Thyroid gland (tissue), 4 donors: ENCODE measurements around the gene ZBTB16. TPM values are rescaled to one million over a fixed set of nuclear protein-coding genes. Genes with fewer than 3 reads are reported as not detected.

Experiments
- DNase-seq, 2 donors: peaks; one replicate each; pipeline ENCODE4 v3.0.0-alpha.2; 2019
- H3K27ac ChIP-seq, 3 donors: fragments of 200-600 bp; sonication (generic); 1 replicate in 2 of 3; 2 replicates in 1 of 3; pipeline ENCODE4 v1.5.1; 2016 to 2019; ENCODE audit warnings: mild to moderate bottlenecking in 1 of 3, moderate library complexity in 1 of 3
- H3K27me3 ChIP-seq: fragments of 200-600 bp; sonication (generic); one replicate; pipeline ENCODE4 v1.5.1; 2019
- H3K36me3 ChIP-seq, 2 donors: fragments of 200-600 bp; sonication (generic); one replicate each; pipeline ENCODE4 v1.5.1; 2016 to 2019
- H3K4me1 ChIP-seq, 2 donors: fragments of 200-600 bp; sonication (generic); one replicate each; pipeline ENCODE4 v1.5.1; 2017 to 2019
- H3K4me3 ChIP-seq, 3 donors: fragments of 200-600 bp; sonication (generic); replicated peaks in 1 of 3; 1 replicate in 2 of 3; 2 replicates in 1 of 3; pipeline ENCODE4 v1.5.1; 2016; ENCODE audit warnings: mild to moderate bottlenecking in 1 of 3
- H3K9me3 ChIP-seq: fragments of 200-600 bp; sonication (generic); one replicate; pipeline ENCODE4 v1.5.1; 2017
- CTCF ChIP-seq, 6 experiments: fragments of 200-600 bp in 3 of 6; fragments of 450-650 bp in 3 of 6; sonication (generic) in 3 of 6; IDR thresholded peaks; one replicate each; pipeline ENCODE4 v1.5.1; 2016 to 2019; ENCODE audit warnings: antibody characterized with exemption in 6 of 6, mild to moderate bottlenecking in 2 of 6, inconsistent platforms in 1 of 6, moderate library complexity in 1 of 6
- POLR2A ChIP-seq, 2 donors: fragments of 450-650 bp; IDR thresholded peaks; one replicate each; pipeline ENCODE4 v1.6.1; 2017; ENCODE audit warnings: antibody characterized with exemption in 2 of 2, mild to moderate bottlenecking in 2 of 2, moderate library complexity in 1 of 2
- WGBS, 2 donors: methylation state at CpG; one replicate each; pipeline ENCODE4 v1.1.5; 2017; 5-methylcytosine and 5-hydroxymethylcytosine counted together
- intact Hi-C: fragments of 100-400 bp; cut with DNase I; formaldehyde crosslinking; loops from one replicate; pipeline ENCODE4 v1.15.1; 2023
- total RNA-seq, 4 donors: library from RNA; depleted of rRNA; stranded (reverse); fragments of >200 nt; gene quantifications; one replicate each; pipeline ENCODE4 v1.2.3, GENCODE V29; 2016

Gene ZBTB16
- total RNA-seq, 4 donors from 2014 or later, result 157 to 385 (median 177) TPM

DNA sequence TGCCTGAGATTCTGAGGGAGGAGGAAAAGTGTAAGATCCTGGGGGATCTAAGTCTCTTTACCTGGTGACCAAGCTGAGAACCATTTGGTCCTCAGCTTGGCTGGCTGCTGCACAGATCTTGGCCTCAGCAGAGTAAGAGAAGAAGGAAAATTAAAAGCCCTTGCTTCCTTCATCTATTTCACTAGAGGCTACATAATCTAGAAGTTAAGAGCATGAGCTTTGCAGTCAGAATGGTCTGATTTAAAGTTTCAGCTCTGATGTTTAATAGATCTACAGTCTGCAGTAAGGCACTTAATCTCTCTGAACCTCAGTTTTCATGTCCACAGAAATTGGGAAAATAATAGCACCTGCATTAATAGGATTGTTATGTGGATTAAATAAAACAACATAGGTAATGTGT, 3.1 kb upstream of the ZBTB16 start:
- Histone ChIP-seq H3K27me3 (no peaks in the 10 kb centered on the region), H3K36me3 (peaks cover 0 to 18% of the 10 kb centered on the region in 2 donors), H3K4me3 (no peak overlapping the region), H3K27ac (peak overlapping the region in 1 of 3 donors; percentile 14), H3K4me1 (peaks cover 14 to 30% of the 10 kb centered on the region in 2 donors), H3K9me3 (no peaks in the 10 kb centered on the region)
- no peak for DNase-seq
- intact Hi-C loops, result loop anchor here (5.0 kb wide), 2 partner anchors 126 to 206 kb away; no protein-coding TSS in a partner anchor
- TF ChIP-seq CTCF (IDR thresholded peaks at IDR 0.05), result no peak
- TF ChIP-seq POLR2A (IDR thresholded peaks at IDR 0.05), result no peak

DNA sequence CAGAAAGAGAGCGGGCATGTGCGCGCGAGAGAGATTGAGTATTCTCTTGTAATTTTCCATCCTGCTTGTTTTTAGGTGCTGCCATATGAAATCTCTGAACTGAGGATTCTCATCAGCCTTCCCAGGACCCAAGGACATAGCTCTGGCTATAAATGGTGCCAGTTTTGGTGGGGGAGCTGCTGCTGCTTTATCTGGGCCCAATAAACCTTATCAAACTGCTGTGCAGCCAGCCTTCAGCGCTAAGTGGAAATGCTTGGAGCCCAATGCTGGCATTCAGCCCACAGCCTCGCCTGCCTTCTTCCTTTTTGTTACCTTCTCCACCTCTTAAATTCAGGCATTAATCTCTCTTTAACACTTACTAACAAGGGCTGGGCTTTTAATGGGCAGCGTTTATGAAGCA, 2.4 kb upstream of the ZBTB16 start:
- DNase-seq, result peak; percentile 76 to 77
- Histone ChIP-seq H3K9me3 (no peaks in the 10 kb centered on the region), H3K4me1 (peaks cover 15 to 33% of the 10 kb centered on the region in 2 donors), H3K4me3 (no peak overlapping the region), H3K27ac (peak overlapping the region; percentile 27 to 100 (median 100)), H3K36me3 (peaks cover 0 to 19% of the 10 kb centered on the region in 2 donors), H3K27me3 (no peaks in the 10 kb centered on the region)
- 69 to 72% methylated on average over 7 of the region's 7 CpGs for WGBS, 2 donors
- intact Hi-C loops, result loop anchor here (5.0 kb wide), 2 partner anchors 125 to 205 kb away; no protein-coding TSS in a partner anchor
- TF ChIP-seq POLR2A (IDR thresholded peaks at IDR 0.05) (no peak), CTCF (IDR thresholded peaks at IDR 0.05) (no peak)

- Histone ChIP-seq H3K9me3 (no peaks in the 10 kb centered on the region), H3K4me1 (peaks cover 19 to 38% of the 10 kb centered on the region in 2 donors), H3K27ac (peak overlapping the region; percentile 27 to 100 (median 100)), H3K4me3 (no peak overlapping the region), H3K27me3 (no peaks in the 10 kb centered on the region), H3K36me3 (peaks cover 0 to 19% of the 10 kb centered on the region in 2 donors)
- WGBS, 2 donors, result 43 to 54% methylated on average over 1 of the region's 1 CpG
- no peak for TF ChIP-seq POLR2A (IDR thresholded peaks at IDR 0.05)
- intact Hi-C loops, result loop anchor here (5.0 kb wide), 2 partner anchors 125 to 205 kb away; no protein-coding TSS in a partner anchor
- DNase-seq, result no peak
These were observed 1.9 kb upstream of the ZBTB16 start for GRCh38 chr11:114057605-114058004.

- peak; percentile 40 to 43 for DNase-seq
- no peaks in the 10 kb centered on the region for H3K9me3 ChIP-seq
- H3K36me3 ChIP-seq, result peaks cover 2 to 21% of the 10 kb centered on the region in 2 donors
- TF ChIP-seq CTCF (IDR thresholded peaks at IDR 0.05) (no peak), POLR2A (IDR thresholded peaks at IDR 0.05) (no peak)
- peaks cover 25 to 42% of the 10 kb centered on the region in 2 donors for H3K4me1 ChIP-seq
- 84 to 85% methylated on average over 24 to 25 of the region's 25 CpGs for WGBS, 2 donors
- peak overlapping the region in 1 of 3 donors; percentile 98 for H3K4me3 ChIP-seq
- H3K27me3 ChIP-seq, result no peaks in the 10 kb centered on the region
- intact Hi-C loops, result loop anchor here (5.0 kb wide), 2 partner anchors 124 to 204 kb away; no protein-coding TSS in a partner anchor
- peak overlapping the region in 2 of 3 donors; percentile 100 for H3K27ac ChIP-seq
These were observed 1.3 kb upstream of the ZBTB16 start for GRCh38 chr11:114058026-114058706.

GRCh38 chr11:114058871-114059277, 637 bp upstream of the ZBTB16 start:
- intact Hi-C loops, result loop anchor here (5.0 kb wide), 2 partner anchors 123 to 203 kb away; no protein-coding TSS in a partner anchor
- WGBS, 2 donors, result 27 to 28% methylated on average over 23 to 25 of the region's 25 CpGs
- peak; percentile 43 to 55 for DNase-seq

More at GRCh38 chr11:114058871-114059277, 637 bp upstream of the ZBTB16 start:
- Histone ChIP-seq H3K4me3 (peak overlapping the region in 1 of 3 donors; percentile 98), H3K27ac (peak overlapping the region; percentile 77 to 100 (median 100)), H3K36me3 (peaks cover 9 to 29% of the 10 kb centered on the region in 2 donors), H3K4me1 (peaks cover 29 to 49% of the 10 kb centered on the region in 2 donors), H3K27me3 (no peaks in the 10 kb centered on the region), H3K9me3 (no peaks in the 10 kb centered on the region)
- no peak for TF ChIP-seq POLR2A (IDR thresholded peaks at IDR 0.05)
- no peak for TF ChIP-seq CTCF (IDR thresholded peaks at IDR 0.05)
